Adrenal gland (tissue), 5 donors: ENCODE measurements around the gene STIM1.

ENCODE experiments used
- CTCF ChIP-seq, 6 experiments: fragments of 450-650 bp in 4 of 6; fragments of 200-600 bp in 2 of 6; sonication (generic) in 1 of 6; IDR thresholded peaks; 1 replicate in 5 of 6; 2 replicates in 1 of 6; pipeline versions ENCODE4 v1.5.1 to v1.8.0; 2016 to 2021; ENCODE audit warnings: antibody characterized with exemption in 6 of 6, mild to moderate bottlenecking in 2 of 6, moderate library complexity in 1 of 6
- POLR2A ChIP-seq, 2 donors: fragments of 450-650 bp; IDR thresholded peaks; one replicate each; pipeline ENCODE4 v1.6.1; 2017; ENCODE audit warnings: antibody characterized with exemption in 2 of 2, mild to moderate bottlenecking in 2 of 2, moderate library complexity in 1 of 2
- donor health status: DM: no; HTN: no; CAD: no.

GRCh38 chr11:3934658-3935057 lies 79.2 kb downstream of the STIM1 start:
- no peak for TF ChIP-seq CTCF (IDR thresholded peaks at IDR 0.05)
- TF ChIP-seq POLR2A (IDR thresholded peaks at IDR 0.05), result no peak
